ENCODE data around the gene IL1RAPL1.

IL1RAPL1 gene

DNA sequence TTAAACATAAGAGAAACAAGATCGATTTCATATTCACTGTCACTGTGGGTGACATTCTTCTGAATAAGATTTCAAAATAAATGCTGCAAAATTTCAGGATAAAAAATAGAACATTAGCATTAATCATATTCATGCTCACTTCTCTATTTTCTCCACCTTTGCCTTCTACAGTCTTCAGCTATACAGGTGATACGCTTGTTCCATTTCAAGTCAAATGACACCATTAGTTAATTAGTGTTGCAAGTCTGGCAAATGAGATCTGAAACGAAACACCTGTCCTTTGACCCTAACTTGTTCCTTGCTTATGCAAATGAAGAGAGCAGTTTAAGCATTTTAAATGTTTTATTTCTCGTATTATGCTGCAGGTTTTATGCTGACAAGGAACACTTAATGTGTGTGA lies 960.6 kb downstream of the IL1RAPL1 start:
- no peak for DNase-seq

DNA sequence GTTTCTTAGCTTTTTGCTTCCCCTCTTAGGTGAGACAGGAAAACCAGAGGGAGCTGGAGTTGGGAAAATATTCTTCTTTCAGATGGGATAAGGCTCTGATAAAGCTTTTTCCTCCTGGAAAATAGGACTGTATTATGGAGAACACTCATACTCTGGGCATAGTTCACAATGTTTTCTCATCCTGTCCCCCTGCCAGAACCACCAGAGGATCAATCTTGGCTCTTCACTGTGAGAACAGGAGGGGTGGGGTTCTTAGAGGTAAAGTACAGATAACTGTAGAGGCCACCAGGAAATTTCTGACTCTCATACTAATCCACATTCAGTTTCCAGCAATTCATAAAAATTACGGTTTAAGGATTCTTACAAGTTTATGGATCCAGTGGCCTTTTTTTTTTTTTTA lies 966.3 kb downstream of the IL1RAPL1 start:
- no peak for DNase-seq

DNA sequence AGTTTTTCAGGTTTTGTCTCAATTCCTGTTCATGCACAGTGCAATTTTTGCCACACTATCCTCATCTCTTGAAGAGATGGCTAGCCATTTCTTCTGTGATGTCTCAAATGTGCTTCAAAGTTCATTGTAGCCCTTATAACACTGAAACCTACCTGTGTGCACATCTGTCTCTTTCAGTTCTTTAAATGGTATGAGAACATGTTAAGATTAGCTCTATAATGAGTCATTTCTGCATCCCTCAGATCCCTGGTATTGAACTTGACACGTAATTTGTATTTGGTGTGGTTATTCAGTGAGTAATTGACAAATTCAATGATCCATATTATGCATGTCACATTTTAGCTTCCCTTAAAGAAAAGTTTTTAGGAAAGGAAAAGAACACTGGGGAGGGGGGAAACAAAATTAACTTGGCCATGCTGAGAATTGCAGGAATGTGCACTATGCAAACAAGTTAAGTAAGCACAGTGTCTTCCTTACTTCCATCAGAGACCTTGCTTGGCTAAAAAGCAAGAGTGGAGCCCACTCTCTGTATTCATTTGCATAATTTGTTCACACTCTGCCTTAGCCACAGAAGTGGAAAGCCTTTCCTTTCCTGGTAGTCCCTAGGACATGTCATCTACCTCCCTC lies 968.3 kb downstream of the IL1RAPL1 start:
- DNase-seq, result no peak

DNA sequence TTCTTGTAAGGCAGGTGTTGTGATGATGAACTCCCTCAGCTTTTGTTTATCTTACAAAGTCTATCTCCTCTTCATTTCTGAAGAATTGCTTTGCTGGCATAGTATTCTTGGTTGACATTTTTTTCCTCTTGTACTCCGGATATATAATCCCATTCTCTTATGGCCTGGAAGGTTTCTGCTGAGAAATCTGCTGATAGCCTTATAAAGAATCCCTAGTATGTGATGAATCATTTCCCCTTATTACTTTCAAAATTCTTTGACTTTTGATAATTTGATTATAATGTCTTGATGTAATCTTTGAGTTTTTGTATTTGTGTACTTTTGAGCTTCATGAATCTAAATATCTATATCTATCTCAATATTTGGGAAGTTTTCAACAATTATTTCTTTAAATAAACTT lies 972.8 kb downstream of the IL1RAPL1 start:
- no peak for DNase-seq

DNA sequence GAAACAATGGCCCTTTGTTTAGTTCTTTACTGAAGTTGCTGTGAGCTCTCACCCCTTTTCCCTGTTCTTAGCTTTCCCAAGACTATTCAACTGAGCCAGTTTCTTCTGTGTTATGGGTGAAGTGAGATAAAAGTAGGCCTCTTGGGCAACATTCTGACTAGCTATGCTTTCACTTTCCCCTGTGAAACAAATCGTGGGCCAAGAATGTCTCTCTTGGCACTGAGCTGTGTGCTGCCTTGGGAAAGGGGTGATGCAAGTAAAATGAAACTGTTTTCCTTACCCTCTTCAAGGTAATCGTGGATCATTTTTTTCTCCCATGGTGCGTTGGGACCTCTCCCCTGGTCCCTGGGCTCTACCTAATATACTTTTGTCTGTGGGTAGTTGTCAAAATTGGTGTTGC lies 974.2 kb downstream of the IL1RAPL1 start:
- DNase-seq, result no peak

DNA sequence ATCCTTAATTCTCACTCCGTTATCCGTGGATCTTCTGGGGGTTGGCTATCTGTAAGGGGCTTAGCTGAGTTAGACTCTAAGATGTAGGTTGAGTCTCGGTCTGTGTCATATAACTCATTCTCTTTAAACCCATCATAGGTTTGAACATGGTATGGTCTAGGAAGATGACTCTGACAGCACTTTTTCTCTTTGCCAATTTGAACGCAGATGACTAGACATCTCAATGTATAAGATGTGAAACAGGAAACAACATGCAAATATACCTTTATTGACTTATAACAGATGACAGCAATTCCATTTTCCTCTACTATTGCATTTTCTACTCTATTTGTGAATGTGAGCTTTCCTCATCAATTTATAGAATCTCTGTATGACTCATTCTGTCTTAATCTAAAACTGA lies 993.3 kb downstream of the IL1RAPL1 start:
- DNase-seq, result no peak

DNA sequence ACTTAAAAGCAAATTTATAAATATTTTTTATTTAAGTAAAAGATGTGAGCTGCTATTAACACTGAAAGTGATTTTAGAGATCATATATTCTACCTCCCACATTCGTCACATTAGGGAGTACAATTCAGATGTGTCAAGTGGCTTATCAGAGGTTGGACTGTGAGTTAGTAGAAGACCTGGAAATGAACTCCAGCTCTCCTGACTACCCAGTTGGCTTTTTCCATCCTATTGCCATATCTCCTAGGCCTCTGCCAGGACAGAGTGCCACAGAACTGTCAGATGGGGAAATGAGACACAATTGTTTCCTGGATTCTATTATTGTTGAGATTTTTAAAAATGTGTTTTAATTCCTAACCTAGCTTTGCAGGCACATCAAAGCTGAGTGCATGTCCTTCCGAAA lies 994.0 kb downstream of the IL1RAPL1 start:
- no peak for DNase-seq

DNA sequence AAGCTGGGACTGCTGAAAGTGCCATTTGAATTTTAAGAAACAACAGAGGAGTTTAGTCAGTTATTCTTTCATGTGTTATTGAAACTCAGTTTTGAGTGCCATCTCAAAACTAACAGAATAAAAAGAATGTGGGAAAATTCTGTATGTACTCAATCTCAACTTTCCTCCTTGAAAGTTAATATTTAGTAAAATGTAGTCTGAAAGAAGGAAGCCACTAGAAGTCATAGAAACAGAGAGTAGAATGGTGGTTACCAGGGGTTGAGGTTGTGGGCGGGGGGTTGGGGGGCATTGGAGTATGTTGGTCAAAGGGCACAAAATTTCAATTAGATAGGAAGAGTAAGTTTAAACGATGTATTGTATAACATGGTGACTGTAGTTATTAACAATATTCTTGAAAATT lies 999.9 kb downstream of the IL1RAPL1 start:
- no peak for DNase-seq

DNA sequence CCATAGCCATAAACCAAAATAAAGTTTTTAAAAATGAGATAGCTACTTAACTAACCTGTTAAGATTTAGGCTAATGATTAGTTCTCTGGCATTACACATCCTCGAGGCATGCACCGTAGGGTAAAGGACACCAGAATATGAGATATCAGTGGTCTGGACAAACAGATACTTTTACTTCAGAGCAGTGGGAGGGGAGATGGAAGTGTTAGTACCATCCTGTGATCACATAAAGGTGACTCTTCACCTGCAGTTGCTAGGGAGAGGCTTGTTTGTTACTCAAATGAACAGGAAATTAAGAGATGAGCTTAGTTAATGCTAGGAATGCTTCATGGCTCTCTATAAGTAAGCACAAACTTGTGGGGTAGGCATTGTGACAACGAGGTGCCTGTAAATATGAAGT lies 1003.7 kb downstream of the IL1RAPL1 start:
- DNase-seq, result no peak

DNA sequence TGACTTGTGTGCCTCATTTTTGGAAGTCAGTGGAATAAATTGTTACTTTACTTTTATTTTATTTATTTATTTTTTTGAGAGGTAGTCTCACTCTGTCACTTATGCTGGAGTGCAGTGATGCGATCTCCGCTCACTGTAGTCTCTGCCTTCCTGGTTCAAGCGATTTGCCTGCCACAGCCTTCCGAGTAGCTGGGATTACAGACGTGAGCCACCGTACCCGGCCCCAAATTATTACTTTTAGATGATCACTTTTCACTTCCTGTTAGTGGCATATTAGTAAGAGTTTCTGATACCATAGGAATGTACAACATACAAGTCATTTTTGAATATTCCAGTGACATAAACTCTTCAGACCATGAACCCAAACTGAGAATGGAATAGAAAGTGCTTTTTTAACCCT lies 1017.1 kb downstream of the IL1RAPL1 start:
- DNase-seq, result no peak

DNA sequence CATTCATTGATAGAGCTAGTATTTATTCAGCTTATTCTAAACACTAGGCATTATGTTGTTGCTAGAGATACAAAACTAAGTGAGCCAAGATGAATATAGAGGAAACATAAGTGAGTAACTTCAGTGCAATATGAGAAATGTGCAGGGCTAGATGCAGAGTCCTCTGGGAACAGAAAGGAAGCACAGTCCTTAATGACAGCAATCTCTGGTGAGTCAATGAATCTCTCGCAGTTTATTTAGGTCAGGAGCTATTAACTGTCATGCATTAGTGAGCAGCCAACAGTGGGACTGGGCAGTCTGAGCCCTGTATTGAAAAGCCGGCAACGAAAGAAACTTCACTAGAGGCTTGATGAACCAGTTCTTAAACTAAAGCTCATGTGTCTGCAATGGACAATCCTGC lies 1030.0 kb downstream of the IL1RAPL1 start:
- DNase-seq, result no peak

DNA sequence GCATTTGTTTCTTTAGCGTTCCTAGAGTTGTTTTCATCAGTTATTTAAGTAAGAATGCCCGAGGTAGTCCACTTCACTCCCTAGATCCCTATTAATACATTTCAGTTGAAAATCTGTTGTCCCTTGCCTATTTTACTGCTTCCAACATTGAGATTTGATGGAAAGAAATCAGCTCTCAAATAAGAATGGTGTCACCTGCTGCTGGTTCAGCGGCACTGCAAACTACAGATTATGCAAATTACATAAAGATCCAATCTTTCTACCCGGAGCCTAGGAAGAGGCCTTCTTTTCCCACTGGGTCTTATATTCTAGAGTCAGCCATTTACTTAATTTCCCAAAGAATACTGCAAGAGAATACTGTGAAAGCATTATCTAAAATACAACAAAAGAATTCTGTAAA lies 1030.5 kb downstream of the IL1RAPL1 start:
- no peak for DNase-seq

DNA sequence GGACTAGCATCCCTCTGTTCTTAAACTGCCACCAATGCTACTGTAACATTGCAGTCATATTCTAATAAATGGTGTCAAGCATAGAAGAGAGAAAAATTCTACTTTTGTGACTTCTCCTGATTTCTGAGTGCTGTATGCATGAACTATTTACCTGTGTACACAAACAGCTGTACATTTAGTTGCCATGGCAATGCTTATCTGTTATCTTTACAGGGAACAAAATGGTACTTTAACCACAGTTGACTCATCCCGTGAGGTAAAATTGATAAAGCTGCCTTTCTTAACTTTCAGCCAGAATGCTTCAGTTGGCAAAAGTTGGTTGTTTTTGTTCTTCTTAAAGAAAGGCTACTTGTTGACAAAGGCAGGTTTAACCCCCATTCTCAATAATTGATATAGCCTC lies 1040.6 kb downstream of the IL1RAPL1 start:
- no peak for DNase-seq

DNA sequence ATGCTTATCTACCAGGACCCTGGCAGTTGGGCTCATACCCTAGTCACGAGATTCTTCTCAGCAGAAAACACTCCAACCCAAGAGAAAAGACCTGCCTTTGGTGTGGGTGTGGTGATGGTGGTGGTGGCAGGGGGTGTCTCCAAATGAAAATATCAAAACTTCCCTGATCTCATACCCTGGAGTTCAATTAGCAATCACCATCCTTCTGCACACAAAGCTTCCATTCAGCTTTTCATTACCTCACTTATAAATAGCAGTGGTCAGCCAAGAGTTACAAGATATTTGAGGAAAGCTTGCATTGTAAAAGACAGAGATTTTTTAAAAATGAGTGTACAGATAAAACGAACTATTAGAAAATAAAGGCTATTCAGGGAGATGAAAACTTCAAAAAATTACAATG lies 1047.3 kb downstream of the IL1RAPL1 start:
- no peak for DNase-seq

DNA sequence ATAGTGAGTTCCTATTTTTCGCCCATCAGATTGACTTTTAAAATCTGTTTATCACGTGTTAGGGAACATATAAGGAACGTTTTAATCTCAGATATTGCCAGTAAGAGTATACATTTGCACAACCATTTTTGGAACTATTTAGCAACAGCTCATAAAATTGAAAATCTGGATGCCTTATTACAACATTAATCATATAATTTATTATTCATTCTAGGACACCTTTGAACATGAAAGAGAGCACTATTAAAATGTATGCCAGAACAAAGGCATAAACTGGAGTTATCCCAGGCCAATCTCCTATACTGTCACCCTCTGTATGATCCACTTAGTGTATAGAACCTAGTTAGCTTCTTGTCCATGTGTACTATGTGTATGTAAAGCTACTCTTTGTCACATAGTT lies 1049.1 kb downstream of the IL1RAPL1 start:
- DNase-seq, result no peak

DNA sequence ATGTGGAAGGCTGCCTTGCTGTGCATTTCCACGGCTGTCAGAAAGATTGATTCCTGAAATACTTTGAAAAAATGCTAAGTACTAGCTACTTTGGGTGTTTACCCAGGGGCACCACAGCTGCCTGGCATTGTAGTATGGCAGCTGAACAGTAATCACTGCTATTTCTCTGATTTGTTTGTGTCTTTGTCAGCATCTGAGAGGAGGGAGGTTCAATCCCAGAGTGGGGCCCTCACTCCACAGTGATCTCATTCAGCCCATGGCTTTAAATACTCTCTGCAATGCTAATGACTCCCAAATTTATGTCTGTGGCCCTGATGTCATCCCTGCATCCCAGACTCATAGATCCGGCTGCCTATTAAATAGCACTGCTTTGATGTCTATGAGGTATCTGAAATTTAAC lies 1052.9 kb downstream of the IL1RAPL1 start:
- no peak for DNase-seq

DNA sequence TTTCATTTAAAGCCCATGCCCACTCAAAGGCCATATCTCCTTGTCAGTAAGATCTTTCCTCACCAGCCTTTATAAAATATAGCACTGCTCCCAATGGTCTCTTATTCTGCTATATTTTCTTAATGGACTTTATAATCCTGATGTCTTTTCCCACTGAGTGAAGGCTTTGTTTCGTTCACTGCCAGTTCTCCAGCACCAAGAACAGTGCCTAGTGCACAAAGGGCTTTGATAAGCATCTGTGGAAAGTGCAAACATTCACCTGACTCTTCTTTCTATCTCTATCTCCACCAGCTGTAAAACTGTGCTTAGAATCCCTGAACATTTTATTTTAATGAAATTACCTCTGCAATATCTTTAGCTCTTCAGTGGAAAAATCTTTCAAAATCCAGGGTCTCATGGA lies 1054.2 kb downstream of the IL1RAPL1 start:
- DNase-seq, result no peak

DNA sequence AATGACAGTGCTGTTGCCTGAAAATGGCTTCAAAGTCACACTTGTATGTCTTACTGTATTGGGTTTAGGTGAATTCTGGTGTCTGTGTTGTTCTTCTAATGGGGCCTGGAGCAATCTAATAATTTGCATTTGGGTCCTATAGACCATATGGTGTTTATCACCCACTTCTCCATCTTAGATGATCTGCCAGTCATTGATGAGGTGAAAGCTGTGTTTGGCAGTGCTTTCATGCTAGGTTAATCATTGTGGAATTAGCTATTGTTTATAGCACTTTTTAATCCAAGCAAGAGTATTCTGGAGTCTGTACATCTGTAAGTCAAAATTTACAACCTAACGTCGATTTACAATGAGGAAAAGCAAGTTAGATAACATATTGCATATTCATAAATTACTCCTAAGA lies 1055.9 kb downstream of the IL1RAPL1 start:
- no peak for DNase-seq

DNA sequence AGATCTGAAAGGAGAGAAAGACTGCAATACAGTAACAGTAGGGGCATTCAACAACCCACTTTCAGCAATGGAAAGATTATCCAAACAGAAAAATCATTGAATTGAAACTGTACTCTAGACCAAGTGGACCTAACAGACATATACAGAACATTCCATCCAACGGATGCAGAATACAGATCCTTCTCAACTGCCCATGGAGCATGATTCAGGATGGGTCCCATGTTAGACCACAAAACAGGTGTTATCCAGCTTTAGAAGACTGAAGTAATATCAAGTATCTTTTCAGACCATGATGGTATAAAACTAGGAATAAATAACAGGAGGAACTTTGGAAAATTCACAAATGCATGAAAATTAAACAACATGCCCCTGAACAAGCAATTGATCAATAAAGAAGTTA lies 1060.9 kb downstream of the IL1RAPL1 start:
- no peak for DNase-seq

DNA sequence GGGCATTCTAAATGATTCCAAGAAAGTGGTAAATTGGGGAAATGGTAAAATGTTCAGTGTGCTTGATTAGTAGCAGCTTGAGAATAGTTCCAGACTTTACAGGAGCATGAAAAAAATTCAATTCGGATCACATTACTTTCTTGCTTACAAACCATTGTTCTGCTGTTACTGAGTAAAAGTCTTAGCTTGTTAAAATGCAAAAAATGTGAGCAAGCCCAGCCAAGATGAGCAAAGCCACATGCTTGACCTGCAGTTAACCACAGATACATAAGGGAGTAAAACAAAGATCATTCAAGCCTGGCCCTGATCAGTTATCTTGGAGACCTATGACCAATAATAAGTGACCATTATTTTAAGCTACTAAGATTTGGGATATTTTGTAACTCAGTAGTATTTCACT lies 1065.2 kb downstream of the IL1RAPL1 start:
- no peak for DNase-seq

DNA sequence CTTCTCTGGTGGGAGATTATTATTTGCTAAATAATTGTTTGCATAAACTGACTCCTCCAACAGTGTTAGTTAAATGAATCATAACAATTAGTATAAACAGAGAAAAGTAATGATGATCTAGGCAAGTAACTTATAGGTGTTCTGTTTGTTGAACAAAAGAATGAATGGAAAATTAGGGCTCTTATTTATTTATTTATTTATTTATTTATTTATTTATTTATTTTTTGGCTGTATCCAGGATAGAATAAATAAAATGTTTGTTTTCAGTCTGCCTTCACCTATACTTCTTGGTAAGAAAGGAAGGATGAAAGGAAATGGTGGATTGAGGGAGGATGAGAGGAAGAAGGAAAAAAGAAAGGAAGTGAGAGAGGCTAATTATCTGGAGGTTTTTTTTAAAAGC lies 1066.5 kb downstream of the IL1RAPL1 start:
- DNase-seq, result no peak

DNA sequence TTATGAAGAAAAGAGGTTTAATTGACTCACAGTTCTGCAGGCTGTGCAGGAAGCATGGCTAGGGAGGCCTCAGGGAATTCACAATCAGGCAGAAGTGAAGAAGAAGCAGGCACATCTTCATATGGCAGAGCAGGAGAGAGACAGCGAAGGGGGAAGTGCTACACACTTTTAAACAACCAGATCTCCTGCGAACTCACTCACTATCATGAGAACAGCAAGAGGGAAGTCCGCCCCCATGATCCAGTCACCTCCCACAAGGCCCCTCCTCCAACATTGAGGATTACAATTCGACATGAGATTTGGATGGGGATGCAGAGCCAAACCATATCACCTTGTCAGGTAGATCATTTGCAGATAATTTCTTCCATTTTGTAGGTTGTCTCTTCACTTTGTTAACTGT lies 1072.7 kb downstream of the IL1RAPL1 start:
- DNase-seq, result no peak

DNA sequence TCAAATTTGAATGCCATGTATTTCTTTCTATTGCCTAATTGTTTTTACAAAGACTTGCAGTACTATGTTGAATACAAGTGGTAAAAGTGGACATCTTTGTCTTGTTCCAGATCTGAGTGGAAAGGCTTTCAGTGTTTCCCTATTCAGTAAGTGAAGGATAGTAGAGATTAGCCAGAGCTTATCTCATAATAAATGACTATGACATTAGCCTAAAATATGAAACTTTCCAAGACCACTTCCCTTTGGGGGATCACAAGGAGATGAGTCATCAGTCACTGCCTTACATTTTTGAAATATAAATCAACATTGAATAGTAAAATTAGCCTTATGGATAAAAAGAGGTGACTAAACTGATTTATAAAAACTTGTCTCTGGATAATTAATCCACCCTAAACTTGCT lies 1074.0 kb downstream of the IL1RAPL1 start:
- DNase-seq, result no peak

DNA sequence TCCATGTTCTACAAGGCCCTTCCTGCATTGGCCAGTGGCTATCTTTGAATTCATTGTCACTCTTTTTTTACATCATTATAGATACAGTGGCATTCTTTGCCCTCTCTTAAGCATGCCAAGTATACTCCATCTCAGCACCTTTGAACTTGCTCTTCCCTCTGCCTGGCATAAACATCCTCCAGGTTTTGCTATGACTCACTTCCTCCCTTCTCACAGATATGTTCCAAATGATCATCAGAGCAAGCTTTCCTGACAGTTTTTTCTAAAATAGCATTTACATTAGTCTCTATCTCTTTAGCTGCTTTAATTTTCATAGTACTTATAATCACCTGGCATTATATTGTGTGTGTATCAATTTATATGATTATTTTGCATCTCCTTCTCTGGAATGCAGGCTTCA lies 1074.9 kb downstream of the IL1RAPL1 start:
- no peak for DNase-seq

DNA sequence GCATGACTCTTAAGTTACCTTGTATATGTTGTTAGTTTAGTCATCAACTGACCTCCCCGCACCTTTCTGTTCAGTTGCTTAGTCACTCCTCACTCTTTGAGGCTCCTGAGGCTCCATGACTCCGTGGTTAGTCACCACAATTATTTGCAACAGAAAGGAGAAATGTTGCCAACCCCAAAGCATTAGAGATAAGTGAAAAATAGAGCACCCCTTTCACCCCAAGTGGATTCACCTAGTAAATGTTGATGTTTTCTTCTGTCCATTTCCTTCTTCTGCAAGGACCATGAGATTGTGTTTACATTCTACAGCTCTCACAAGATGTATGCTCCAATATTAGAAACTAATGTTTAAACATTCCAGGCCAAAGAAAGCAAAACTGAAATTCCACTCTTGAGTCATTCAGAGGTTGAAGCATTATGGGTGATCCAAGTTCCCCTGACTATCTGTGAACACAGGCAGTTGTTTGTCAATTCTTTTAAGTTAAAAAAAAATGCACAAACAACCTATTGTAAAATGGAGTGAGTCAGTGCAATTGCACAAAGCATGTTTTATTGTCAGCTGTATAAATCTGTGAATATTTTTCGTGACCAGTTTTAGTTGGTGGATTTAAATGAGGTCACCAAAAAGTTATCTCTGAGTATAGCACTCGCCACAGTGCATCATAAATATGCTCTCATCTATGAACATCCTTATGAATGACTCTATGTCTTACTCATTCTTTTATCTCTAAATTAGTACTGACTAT lies 1075.7 kb downstream of the IL1RAPL1 start:
- DNase-seq, result no peak
